Smooth muscle cell (in vitro differentiated cells): Measurements from ENCODE around the gene SHC4. TPM values are rescaled to one million over a fixed set of nuclear protein-coding genes. Genes with fewer than 3 reads are reported as not detected.

Experiments
- DNase-seq: peaks from one replicate; lab custom pipeline; 2025; ENCODE audit not compliant: unreplicated experiment; lab: John Stamatoyannopoulos, UW
- H2AFZ ChIP-seq: fragments of 200-600 bp; sonication (generic); 2 replicates; pipeline ENCODE4 v1.6.0; 2016; ENCODE audit warnings: antibody characterized with exemption, low read depth, mild to moderate bottlenecking
- H3F3A ChIP-seq: fragments of 200-600 bp; sonication (generic); 2 replicates; pipeline ENCODE4 v1.6.0; 2017; ENCODE audit warnings: antibody characterized with exemption, low read depth
- H3K27ac ChIP-seq: fragments of 200-600 bp; sonication (generic); 2 replicates; pipeline ENCODE4 v1.5.1; 2016; ENCODE audit warnings: low read depth, mild to moderate bottlenecking
- H3K27me3 ChIP-seq: fragments of 200-600 bp; sonication (generic); 2 replicates; pipeline ENCODE4 v1.6.1; 2016; ENCODE audit warnings: low read depth, mild to moderate bottlenecking
- H3K36me3 ChIP-seq: fragments of 200-600 bp; sonication (generic); 2 replicates; pipeline ENCODE4 v1.5.1; 2016; ENCODE audit warnings: low read depth
- H3K4me1 ChIP-seq: fragments of 200-600 bp; sonication (generic); 2 replicates; pipeline ENCODE4 v1.5.1; 2016; ENCODE audit warnings: low read depth
- H3K4me2 ChIP-seq: fragments of 200-600 bp; sonication (generic); 2 replicates; pipeline ENCODE4 v1.6.0; 2016; ENCODE audit warnings: mild to moderate bottlenecking
- H3K4me3 ChIP-seq: fragments of 200-600 bp; sonication (generic); 2 replicates; pipeline ENCODE4 v1.5.1; 2016; ENCODE audit warnings: mild to moderate bottlenecking
- H3K79me2 ChIP-seq: fragments of 200-600 bp; sonication (generic); 2 replicates; pipeline ENCODE4 v1.6.0; 2016; ENCODE audit warnings: low read depth, mild to moderate bottlenecking
- H3K9ac ChIP-seq: fragments of 200-600 bp; sonication (generic); 2 replicates; pipeline ENCODE4 v1.6.0; 2016; ENCODE audit warnings: low read depth
- H3K9me3 ChIP-seq: fragments of 200-600 bp; sonication (generic); replicated peaks from 2 replicates; pipeline ENCODE4 v1.5.1; 2016; ENCODE audit warnings: low read depth
- H4K20me1 ChIP-seq: fragments of 200-600 bp; sonication (generic); 2 replicates; pipeline ENCODE4 v1.6.0; 2016; ENCODE audit warnings: low read depth
- CTCF ChIP-seq: fragments of 200-600 bp; sonication (generic); IDR thresholded peaks from 2 replicates; pipeline ENCODE4 v1.5.1; 2017; ENCODE audit warnings: borderline replicate concordance, mild to moderate bottlenecking, antibody characterized with exemption; ENCODE audit not compliant: insufficient read depth, poor library complexity, severe bottlenecking
- WGBS: methylation state at CpG from one replicate; pipeline ENCODE4 v1.1.7; 2016; ENCODE audit warnings: low lambda C conversion rate; 5-methylcytosine and 5-hydroxymethylcytosine counted together
- polyA plus RNA-seq: library from polyadenylated mRNA; unstranded; fragments of >200 nt; fragmentation: Nextera tagmentation; extraction: Ambion mirVana; gene quantifications from 2 replicates; pipeline ENCODE4 v1.2.1, GENCODE V29; 2016
- total RNA-seq: library from RNA; depleted of rRNA; stranded (reverse); fragments of >200 nt; gene quantifications from 2 replicates; pipeline ENCODE4 v1.2.3, GENCODE V29; 2014

The SHC4 gene, protein sequence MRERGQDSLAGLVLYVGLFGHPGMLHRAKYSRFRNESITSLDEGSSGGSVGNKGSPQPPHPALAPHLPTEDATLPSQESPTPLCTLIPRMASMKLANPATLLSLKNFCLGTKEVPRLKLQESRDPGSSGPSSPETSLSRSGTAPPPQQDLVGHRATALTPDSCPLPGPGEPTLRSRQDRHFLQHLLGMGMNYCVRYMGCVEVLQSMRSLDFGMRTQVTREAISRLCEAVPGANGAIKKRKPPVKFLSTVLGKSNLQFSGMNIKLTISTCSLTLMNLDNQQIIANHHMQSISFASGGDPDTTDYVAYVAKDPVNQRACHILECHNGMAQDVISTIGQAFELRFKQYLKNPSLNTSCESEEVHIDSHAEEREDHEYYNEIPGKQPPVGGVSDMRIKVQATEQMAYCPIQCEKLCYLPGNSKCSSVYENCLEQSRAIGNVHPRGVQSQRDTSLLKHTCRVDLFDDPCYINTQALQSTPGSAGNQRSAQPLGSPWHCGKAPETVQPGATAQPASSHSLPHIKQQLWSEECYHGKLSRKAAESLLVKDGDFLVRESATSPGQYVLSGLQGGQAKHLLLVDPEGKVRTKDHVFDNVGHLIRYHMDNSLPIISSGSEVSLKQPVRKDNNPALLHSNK
- total RNA-seq (1.2 and 3.6 TPM in 2 replicates), polyA plus RNA-seq (0.26 and 0.39 TPM in 2 replicates)

GRCh38 chr15:48963524-48964113 is at the start of gene SHC4:
Gene SHC4 (minus strand): TSS chr15:48963919. CDS start chr15:48963015, 904 bp downstream.
- Histone ChIP-seq H3K4me3 (peak within 1 kb of the TSS; percentile 61), H3K9ac (no peak within 1 kb of the TSS), H3K9me3 (no peaks in the 10 kb centered on the region), H4K20me1 (no peaks in the 10 kb centered on the region), H3K36me3 (no peaks in the 10 kb centered on the region), H3K4me2 (peak within 1 kb of the TSS; percentile 90), H3F3A (no peaks in the 10 kb centered on the region), H3K27ac (no peak within 1 kb of the TSS), H3K79me2 (no peaks in the 10 kb centered on the region), H2AFZ (peak within 1 kb of the TSS; percentile 80), H3K4me1 (no peaks in the 10 kb centered on the region), H3K27me3 (peaks cover 22% of the 10 kb centered on the region)
- TF ChIP-seq CTCF: no peak
- WGBS: under 1% methylated on average over 16 of the region's 16 CpGs
- DNase-seq: no peak

DNA sequence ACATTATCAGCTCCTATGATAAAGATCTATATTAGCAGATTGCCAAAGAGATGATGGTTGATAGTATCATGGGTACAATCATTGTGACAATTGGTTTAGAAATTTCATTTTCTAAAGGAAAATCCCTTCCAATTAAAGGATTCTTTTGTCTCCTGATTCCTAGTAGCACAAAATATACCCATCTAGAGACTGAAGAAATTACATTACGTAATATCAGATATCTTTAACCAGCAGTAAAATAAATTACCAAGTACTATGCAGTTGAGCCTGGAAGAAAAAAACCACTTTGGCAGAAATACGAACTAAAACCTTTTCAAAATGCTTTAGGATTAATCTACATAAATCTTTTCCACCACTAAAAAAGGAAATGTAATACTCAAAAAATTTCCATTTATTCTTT is 35.6 kb upstream of the SHC4 start:
- Histone ChIP-seq H3K36me3 (peaks cover 31% of the 10 kb centered on the region), H3K4me1 (no peaks in the 10 kb centered on the region), H3F3A (no peaks in the 10 kb centered on the region), H3K4me3 (no peak overlapping the region), H3K27me3 (no peaks in the 10 kb centered on the region), H3K79me2 (no peaks in the 10 kb centered on the region), H4K20me1 (no peaks in the 10 kb centered on the region), H3K27ac (no peak overlapping the region), H3K4me2 (no peak overlapping the region), H3K9ac (no peak overlapping the region), H2AFZ (no peak overlapping the region), H3K9me3 (no peaks in the 10 kb centered on the region)
- DNase-seq: no peak
- 94% methylated on average over 2 of the region's 2 CpGs for WGBS
- no peak for TF ChIP-seq CTCF

DNA sequence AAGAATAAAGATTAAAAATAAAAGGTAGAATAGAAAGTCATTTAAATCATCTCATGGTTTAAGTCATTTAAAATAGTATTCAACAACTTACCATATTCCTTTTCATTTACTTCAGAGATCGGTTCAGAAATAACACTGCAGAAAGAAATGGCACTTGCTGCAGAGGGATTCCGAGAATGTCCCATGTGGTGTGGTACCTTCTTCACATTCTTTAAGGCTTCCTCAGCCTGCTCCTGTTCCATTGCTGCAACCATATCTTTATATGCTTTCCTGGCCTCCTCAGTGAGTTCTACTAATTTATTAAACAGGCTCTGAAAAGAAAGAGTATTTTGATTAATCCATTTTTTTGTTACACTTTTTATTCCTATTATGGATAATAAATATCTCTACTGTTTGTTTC is 32.6 kb upstream of the SHC4 start:
- TF ChIP-seq CTCF: no peak
- Histone ChIP-seq H3K36me3 (peaks cover 44% of the 10 kb centered on the region), H3K4me1 (no peaks in the 10 kb centered on the region), H3F3A (no peaks in the 10 kb centered on the region), H3K9ac (no peak overlapping the region), H4K20me1 (no peaks in the 10 kb centered on the region), H2AFZ (no peak overlapping the region), H3K79me2 (no peaks in the 10 kb centered on the region), H3K27ac (no peak overlapping the region), H3K4me2 (no peak overlapping the region), H3K9me3 (no peaks in the 10 kb centered on the region), H3K27me3 (no peaks in the 10 kb centered on the region), H3K4me3 (no peak overlapping the region)
- DNase-seq: no peak
- 88% methylated on average over 2 of the region's 2 CpGs for WGBS
